Neutrophil (primary cell): Measurements from ENCODE around the gene FLNC.

Source experiments
- H3K27ac ChIP-seq: fragments of 200-600 bp; sonication (generic); 2 replicates; pipeline ENCODE4 v1.5.1; 2016; ENCODE audit warnings: mild to moderate bottlenecking, moderate library complexity
- H3K27me3 ChIP-seq: fragments of 200-600 bp; sonication (generic); 2 replicates; pipeline ENCODE4 v1.6.0; 2016; ENCODE audit warnings: mild to moderate bottlenecking
- H3K36me3 ChIP-seq: fragments of 200-600 bp; sonication (generic); 2 replicates; pipeline ENCODE4 v1.5.1; 2017
- H3K4me1 ChIP-seq, 2 experiments: fragments of 200-600 bp in 1 of 2; sonication (generic) in 1 of 2; 1 replicate in 1 of 2; 2 replicates in 1 of 2; pipeline versions ENCODE4 v1.5.1 to v1.6.1; 2013 to 2016; ENCODE audit warnings: low read depth in 1 of 2, low read length in 1 of 2, mild to moderate bottlenecking in 1 of 2, moderate library complexity in 1 of 2; ENCODE audit not compliant: control insufficient read depth in 1 of 2, insufficient read depth in 1 of 2
- H3K4me3 ChIP-seq, 2 experiments: fragments of 200-600 bp in 1 of 2; sonication (generic) in 1 of 2; 1 replicate in 1 of 2; 2 replicates in 1 of 2; pipeline ENCODE4 v1.5.1; 2013 to 2016; ENCODE audit warnings: low read depth in 1 of 2, low read length in 1 of 2, mild to moderate bottlenecking in 1 of 2, moderate library complexity in 1 of 2
- H3K9me3 ChIP-seq: fragments of 200-600 bp; sonication (generic); 2 replicates; pipeline ENCODE4 v1.5.1; 2016
- TF ChIP-seq, protein P1 (sequence below): fragments of 200-600 bp; sonication (generic); IDR thresholded peaks from 2 replicates; pipeline ENCODE4 v1.5.1; 2016; ENCODE audit warnings: antibody characterized with exemption

FLNC gene

DNA sequence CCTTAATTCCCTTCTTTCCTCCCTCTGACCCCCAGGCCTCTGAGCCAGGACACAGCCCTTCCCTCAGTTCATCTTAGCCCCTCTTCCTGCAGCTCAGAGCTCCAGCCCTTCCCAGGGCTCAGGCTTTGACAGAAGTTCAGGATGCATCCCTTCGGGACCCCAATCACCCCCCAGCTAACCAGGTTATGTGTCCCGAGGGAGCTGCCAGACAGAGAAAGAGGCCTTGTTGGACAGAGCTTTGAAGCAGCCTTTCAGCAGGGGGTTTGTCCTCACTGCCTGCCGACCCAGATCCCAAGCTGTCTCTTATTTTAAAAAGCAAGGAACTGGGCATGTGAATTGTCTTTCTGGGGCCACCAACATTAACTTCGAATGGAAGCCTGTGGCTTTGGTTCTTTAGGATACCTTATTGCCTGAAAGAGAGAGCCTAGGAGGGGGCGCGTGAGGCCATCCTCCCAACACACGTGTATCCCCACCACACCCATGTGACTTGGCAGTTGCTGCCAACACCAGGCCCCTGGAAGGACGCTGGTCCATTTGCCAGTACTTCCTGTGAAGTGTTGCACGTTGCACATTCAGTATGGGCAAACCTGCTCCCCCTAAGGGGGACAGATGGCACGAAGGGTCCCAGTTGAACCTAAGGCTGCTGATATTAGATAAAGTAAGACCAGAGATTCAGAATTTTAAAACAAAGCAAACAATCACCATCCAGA is 37.6 kb upstream of the FLNC start:
- Histone ChIP-seq H3K4me1 (peaks cover 6 to 14% of the 10 kb centered on the region in 2 experiments), H3K4me3 (no peak overlapping the region), H3K27me3 (peaks cover 67% of the 10 kb centered on the region), H3K36me3 (no peaks in the 10 kb centered on the region), H3K27ac (no peak overlapping the region), H3K9me3 (no peaks in the 10 kb centered on the region)
- TF ChIP-seq, protein P1, sequence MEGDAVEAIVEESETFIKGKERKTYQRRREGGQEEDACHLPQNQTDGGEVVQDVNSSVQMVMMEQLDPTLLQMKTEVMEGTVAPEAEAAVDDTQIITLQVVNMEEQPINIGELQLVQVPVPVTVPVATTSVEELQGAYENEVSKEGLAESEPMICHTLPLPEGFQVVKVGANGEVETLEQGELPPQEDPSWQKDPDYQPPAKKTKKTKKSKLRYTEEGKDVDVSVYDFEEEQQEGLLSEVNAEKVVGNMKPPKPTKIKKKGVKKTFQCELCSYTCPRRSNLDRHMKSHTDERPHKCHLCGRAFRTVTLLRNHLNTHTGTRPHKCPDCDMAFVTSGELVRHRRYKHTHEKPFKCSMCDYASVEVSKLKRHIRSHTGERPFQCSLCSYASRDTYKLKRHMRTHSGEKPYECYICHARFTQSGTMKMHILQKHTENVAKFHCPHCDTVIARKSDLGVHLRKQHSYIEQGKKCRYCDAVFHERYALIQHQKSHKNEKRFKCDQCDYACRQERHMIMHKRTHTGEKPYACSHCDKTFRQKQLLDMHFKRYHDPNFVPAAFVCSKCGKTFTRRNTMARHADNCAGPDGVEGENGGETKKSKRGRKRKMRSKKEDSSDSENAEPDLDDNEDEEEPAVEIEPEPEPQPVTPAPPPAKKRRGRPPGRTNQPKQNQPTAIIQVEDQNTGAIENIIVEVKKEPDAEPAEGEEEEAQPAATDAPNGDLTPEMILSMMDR: no peak

DNA sequence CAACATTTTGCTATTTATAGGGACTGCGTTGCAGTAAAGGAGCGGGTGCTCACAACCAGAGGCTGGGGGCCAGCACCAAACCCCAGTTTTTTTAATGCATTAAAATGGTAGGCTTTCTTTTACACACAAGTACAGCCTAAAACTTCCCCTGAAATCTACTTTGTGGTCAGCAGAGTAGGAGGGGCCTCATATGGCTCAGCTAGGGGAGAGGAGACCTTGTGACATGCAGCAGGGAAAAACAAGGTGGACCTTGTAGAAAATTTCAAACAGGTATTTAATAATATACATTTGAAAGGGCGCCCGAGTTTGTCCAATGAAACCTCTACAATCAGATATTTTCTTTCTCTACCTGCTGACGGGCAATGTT is 37.0 kb upstream of the FLNC start:
- TF ChIP-seq, protein P1: no peak
- Histone ChIP-seq H3K27ac (no peak overlapping the region), H3K27me3 (peaks cover 62% of the 10 kb centered on the region), H3K36me3 (no peaks in the 10 kb centered on the region), H3K4me1 (peaks cover 6 to 14% of the 10 kb centered on the region in 2 experiments), H3K4me3 (no peak overlapping the region), H3K9me3 (no peaks in the 10 kb centered on the region)

DNA sequence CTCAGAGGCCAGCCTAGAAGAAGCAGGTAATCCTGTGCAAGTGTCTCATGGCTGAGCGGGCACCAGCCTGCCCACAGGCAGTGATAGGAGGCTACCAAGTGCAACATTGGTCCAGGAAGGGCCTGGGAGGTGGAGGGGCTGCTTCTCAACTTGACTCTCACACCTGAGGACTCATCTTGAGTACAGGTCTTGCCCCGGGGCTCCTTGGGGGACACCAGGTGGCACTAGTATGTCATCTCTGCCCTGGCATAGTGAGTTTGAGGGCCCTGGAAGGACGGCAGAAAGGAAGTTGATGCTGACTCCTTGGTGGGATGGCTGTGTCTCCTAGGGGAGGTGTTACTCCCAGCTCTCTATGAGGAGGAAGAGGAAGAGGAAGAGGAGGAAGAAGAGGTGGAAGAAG is 36.2 kb upstream of the FLNC start:
- Histone ChIP-seq H3K9me3 (no peaks in the 10 kb centered on the region), H3K4me1 (peaks cover 6 to 14% of the 10 kb centered on the region in 2 experiments), H3K27me3 (peaks cover 53% of the 10 kb centered on the region), H3K4me3 (no peak overlapping the region), H3K36me3 (no peaks in the 10 kb centered on the region), H3K27ac (no peak overlapping the region)
- TF ChIP-seq, protein P1: no peak

DNA sequence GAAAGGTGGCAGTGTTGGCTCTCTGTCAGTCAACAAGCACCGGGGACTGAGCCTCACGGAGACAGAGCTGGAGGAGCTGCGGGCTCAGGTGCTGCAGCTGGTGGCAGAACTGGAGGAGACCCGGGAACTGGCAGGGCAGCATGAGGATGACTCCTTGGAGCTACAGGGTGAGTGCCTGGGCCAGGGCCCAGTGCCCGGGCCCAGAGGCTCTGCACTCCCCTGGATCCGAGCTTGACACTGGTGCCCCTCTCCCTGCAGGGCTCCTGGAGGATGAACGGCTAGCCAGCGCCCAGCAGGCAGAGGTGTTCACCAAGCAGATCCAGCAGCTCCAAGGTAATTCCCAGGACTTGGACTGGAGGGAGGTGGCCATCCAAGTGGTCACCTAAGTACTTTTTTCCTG is 35.8 kb upstream of the FLNC start:
- TF ChIP-seq, protein P1: no peak
- Histone ChIP-seq H3K27me3 (peaks cover 49% of the 10 kb centered on the region), H3K27ac (no peak overlapping the region), H3K4me1 (peaks cover 6 to 14% of the 10 kb centered on the region in 2 experiments), H3K36me3 (no peaks in the 10 kb centered on the region), H3K4me3 (no peak overlapping the region), H3K9me3 (no peaks in the 10 kb centered on the region)

DNA sequence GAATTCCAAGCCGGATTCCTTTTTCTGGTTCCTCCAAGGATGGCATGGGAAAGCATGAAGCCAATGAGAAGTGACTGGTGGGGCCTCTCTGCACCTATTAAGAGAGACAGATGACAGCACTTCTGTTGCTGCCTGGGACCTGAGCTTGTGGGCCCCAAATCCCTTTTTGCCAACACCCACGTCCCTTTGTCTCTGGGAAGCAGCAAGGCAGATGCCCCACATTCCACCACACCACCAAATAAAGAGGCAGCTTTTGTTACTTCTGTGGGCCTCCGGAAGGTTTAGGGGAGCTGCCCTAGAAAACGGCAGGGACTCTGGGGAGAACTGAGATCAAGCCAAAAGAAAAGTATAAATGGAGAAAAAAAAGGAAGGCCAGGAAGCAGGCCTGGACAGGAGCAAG is 35.1 kb upstream of the FLNC start:
- no peak overlapping the region for H3K27ac ChIP-seq
- H3K4me1 ChIP-seq: peaks cover 6 to 14% of the 10 kb centered on the region in 2 experiments
- no peak overlapping the region for H3K4me3 ChIP-seq
- H3K36me3 ChIP-seq: no peaks in the 10 kb centered on the region
- TF ChIP-seq, protein P1: no peak
- H3K9me3 ChIP-seq: no peaks in the 10 kb centered on the region
- peaks cover 42% of the 10 kb centered on the region for H3K27me3 ChIP-seq
